ENCODE results near the gene GTF2H4. TPM values are rescaled to one million over a fixed set of nuclear protein-coding genes. Genes with fewer than 3 reads are reported as not detected.
"Not testable (repeated sequence)": the region's sequence is repeated elsewhere in the genome, so short reads cannot be mapped to it uniquely, and the experiment has no call there.

GTF2H4 gene
- total RNA-seq, 4 donors from 2014 or later = 27.4 to 96.6 (median 65.2) TPM; not detected in 1

DNA sequence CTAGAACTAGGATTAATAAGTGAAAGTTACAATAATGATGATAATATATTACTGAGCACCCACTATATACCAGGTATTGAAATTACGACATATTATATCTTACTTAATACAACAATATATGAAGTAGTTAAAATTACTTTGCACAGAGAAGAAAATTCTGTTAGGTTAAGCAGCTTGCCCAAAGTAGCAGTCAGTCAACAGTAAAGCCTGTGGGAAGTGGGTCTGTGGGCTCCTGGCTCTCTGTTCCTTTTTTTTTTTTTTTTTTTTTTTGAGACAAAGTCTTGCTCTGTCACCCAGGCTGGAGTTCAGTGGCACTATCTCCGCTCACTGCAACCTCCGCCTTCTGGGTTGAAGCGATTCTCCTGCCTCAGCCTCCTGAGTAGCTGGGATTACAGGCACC is 4.8 kb upstream of the GTF2H4 start:
- H3K27me3 ChIP-seq = no peaks in the 10 kb centered on the region
- intact Hi-C loops (cut with DNase I; ENCODE audit: low total_unique reads) = no loop called here
- no peaks in the 10 kb centered on the region for H3K36me3 ChIP-seq
- H3K27ac ChIP-seq = no peak overlapping the region
- no peak for DNase-seq
- H3K4me3 ChIP-seq = no peak overlapping the region
- H3K4me1 ChIP-seq = no peaks in the 10 kb centered on the region
- TF ChIP-seq POLR2A (IDR thresholded peaks at IDR 0.05) = no peak
- TF ChIP-seq, protein P1, sequence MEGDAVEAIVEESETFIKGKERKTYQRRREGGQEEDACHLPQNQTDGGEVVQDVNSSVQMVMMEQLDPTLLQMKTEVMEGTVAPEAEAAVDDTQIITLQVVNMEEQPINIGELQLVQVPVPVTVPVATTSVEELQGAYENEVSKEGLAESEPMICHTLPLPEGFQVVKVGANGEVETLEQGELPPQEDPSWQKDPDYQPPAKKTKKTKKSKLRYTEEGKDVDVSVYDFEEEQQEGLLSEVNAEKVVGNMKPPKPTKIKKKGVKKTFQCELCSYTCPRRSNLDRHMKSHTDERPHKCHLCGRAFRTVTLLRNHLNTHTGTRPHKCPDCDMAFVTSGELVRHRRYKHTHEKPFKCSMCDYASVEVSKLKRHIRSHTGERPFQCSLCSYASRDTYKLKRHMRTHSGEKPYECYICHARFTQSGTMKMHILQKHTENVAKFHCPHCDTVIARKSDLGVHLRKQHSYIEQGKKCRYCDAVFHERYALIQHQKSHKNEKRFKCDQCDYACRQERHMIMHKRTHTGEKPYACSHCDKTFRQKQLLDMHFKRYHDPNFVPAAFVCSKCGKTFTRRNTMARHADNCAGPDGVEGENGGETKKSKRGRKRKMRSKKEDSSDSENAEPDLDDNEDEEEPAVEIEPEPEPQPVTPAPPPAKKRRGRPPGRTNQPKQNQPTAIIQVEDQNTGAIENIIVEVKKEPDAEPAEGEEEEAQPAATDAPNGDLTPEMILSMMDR (IDR thresholded peaks at IDR 0.05) = no peak
- no peaks in the 10 kb centered on the region for H3K9me3 ChIP-seq

DNA sequence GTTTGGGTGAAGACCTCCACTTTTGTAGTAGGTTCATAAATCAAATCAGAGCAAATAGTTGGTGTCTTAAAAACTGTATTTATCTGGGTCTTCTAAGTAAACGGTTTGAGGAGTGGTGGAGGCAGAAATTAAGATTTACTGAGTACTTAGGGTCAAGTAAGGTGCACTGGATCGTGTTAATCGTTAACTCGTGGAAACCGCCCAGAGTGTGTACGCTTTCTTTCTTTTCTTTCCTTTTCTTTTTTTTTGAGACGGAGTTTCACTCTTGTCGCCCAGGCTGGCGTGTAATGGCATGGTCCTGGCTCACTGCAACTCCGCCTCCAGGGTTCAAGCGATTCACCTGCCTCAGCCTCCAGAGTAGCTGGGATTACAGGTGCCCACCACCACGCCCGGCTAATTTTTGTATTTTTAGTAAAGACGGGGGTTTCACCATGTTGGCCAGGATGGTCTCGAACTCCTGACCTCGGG is 683 bp upstream of the GTF2H4 start:
- H3K27me3 ChIP-seq; DNase-seq; intact Hi-C loops (cut with DNase I; ENCODE audit: low total_unique reads); H3K36me3 ChIP-seq; H3K4me1 ChIP-seq; H3K9me3 ChIP-seq: not testable (repeated sequence)
- H3K4me3 ChIP-seq = peak overlapping the region; percentile 80 to 89
- H3K27ac ChIP-seq = peak overlapping the region in 1 of 2 donors; percentile 45

DNA sequence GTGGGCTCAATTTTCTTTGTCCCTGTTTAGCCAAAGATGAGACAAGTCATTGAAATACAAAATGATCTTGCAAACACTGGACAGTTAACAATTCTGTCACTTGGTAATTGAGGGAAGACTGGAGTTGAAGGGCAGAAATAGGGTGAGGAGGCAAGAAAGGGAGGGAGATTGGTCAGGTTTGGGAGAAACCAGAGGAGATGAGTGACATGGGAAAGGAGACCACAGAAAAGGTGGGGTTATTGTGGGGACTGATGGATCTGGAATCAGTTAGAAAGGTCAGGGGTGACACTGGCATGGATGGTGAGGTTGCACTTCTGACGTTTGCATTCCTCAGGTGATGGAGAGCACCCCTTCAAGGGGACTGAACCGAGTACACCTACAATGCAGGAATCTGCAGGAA is 693 bp downstream of the GTF2H4 start:
- TF ChIP-seq, protein P1 (IDR thresholded peaks at IDR 0.05) = no peak
- TF ChIP-seq POLR2A (IDR thresholded peaks at IDR 0.05) = no peak
- Histone ChIP-seq H3K27me3 (no peaks in the 10 kb centered on the region), H3K4me3 (peak overlapping the region; percentile 80 to 89), H3K9me3 (no peaks in the 10 kb centered on the region), H3K27ac (peak overlapping the region in 1 of 2 donors; percentile 64), H3K36me3 (no peaks in the 10 kb centered on the region), H3K4me1 (peaks cover 0 to 7% of the 10 kb centered on the region in 2 donors)
- no peak for DNase-seq
- intact Hi-C loops (cut with DNase I; ENCODE audit: low total_unique reads) = no loop called here

DNA sequence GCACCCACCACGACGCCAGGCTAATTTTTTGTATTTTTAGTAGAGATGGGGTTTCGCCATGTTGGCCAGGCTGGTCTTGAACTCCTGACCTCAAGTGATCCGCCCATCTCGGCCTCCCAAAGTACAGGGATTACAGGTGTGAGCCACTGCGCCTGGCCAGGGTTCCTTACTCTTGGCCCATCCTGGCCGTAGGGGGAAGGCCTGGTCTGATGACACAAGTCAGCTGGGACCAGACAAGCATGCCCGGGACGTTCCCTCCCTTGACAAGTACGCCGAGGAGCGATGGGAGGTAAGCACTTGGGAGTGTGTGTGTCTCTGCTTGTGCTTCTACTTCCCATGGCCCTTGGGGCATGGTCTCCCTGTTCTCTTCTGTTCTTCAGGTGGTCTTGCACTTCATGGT is 2.5 kb downstream of the GTF2H4 start:
- H3K4me1 ChIP-seq; H3K9me3 ChIP-seq; H3K36me3 ChIP-seq; H3K4me3 ChIP-seq; DNase-seq; H3K27ac ChIP-seq; intact Hi-C loops (cut with DNase I; ENCODE audit: low total_unique reads); H3K27me3 ChIP-seq: not testable (repeated sequence)

DNA sequence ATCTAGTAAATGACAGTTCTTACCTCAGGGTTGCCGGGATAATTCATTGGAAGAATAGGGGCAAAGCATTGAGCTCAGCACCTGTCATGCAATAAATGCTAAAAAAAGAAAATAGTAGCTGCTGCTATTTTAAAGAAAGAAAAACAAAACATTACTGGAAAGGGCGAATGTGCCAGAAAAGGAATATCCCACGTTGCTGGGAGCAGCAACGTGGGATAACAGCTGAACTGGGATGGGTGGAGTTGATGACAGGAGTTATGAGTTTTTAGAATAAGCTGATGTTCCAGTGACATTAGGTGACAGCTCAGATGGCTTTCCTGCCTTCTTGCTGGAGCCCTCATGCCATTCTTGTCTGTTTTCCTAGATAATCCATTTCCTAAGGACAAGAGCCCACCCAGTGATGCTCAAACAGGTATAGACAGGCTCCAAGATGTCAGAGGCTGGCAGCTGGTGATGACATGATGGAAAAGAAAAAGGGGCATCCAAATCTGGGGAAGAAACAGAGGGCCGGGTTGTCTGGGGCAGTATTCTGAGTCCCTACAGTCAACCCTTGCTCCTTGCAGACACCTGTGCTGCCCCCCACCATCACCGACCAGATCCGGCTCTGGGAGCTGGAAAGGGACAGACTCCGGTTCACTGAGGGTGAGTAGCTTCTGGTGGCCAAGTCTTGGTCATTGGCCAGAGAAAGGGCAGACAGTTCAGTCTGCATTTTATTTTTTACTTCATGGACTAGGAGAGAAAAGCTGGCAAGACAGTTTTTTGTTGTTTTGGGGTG is 4.9 kb downstream of the GTF2H4 start:
- no peaks in the 10 kb centered on the region for H3K36me3 ChIP-seq
- peaks cover 9 to 15% of the 10 kb centered on the region in 2 donors for H3K4me1 ChIP-seq
- TF ChIP-seq, protein P1 (IDR thresholded peaks at IDR 0.05) = no peak
- TF ChIP-seq POLR2A (IDR thresholded peaks at IDR 0.05) = no peak
- DNase-seq = no peak
- intact Hi-C loops (cut with DNase I; ENCODE audit: low total_unique reads) = no loop called here
- H3K27ac ChIP-seq = peak overlapping the region; percentile 91 to 96
- H3K27me3 ChIP-seq = no peaks in the 10 kb centered on the region
- no peak overlapping the region for H3K4me3 ChIP-seq
- H3K9me3 ChIP-seq = no peaks in the 10 kb centered on the region

DNA sequence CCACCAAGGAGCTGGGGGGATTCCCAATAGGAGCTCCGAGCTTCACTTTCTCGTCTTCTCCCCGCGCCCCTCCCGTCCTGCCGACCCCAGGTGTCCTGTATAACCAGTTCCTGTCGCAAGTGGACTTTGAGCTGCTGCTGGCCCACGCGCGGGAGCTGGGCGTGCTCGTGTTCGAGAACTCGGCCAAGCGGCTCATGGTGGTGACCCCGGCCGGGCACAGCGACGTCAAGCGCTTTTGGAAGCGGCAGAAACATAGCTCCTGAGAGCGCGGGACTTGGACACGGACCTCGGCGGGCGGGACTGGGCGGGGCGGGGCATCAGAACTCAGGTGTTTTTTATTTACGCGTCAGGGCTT is 5.7 kb downstream of the GTF2H4 start:
- Histone ChIP-seq H3K4me3 (peak overlapping the region; percentile 47 to 48), H3K27ac (peak overlapping the region; percentile 91 to 96), H3K9me3 (no peaks in the 10 kb centered on the region), H3K36me3 (no peaks in the 10 kb centered on the region), H3K27me3 (no peaks in the 10 kb centered on the region), H3K4me1 (peaks cover 9 to 15% of the 10 kb centered on the region in 2 donors)
- intact Hi-C loops (cut with DNase I; ENCODE audit: low total_unique reads) = no loop called here
- DNase-seq = no peak
- TF ChIP-seq, protein P1 (IDR thresholded peaks at IDR 0.05) = no peak
- TF ChIP-seq POLR2A (IDR thresholded peaks at IDR 0.05) = no peak

All from uterus (tissue), 4 donors.